ENCODE data around the gene PIK3C2G.

Gene PIK3C2G

GRCh38 chr12:18612971-18613370, 351.7 kb downstream of the PIK3C2G start:
- no peak for TF ChIP-seq ZFX (IDR thresholded peaks at IDR 0.05; ENCODE audit: borderline replicate concordance)
- no peak for TF ChIP-seq CTCF (IDR thresholded peaks at IDR 0.05)
- no peak overlapping the region for H3K27ac ChIP-seq

GRCh38 chr12:18620986-18621385, 359.7 kb downstream of the PIK3C2G start:
- H3K27ac ChIP-seq: no peak overlapping the region
- no peak for TF ChIP-seq ZFX (IDR thresholded peaks at IDR 0.05; ENCODE audit: borderline replicate concordance)

- TF ChIP-seq ZFX (IDR thresholded peaks at IDR 0.05; ENCODE audit: borderline replicate concordance) (no peak), CTCF (IDR thresholded peaks at IDR 0.05) (no peak)
These were observed 368.1 kb downstream of the PIK3C2G start for GRCh38 chr12:18629445-18629844.

GRCh38 chr12:18629916-18630315, 368.6 kb downstream of the PIK3C2G start:
- TF ChIP-seq CTCF (IDR thresholded peaks at IDR 0.05): no peak
- TF ChIP-seq ZFX (IDR thresholded peaks at IDR 0.05; ENCODE audit: borderline replicate concordance): no peak

More at GRCh38 chr12:18629445-18629844, 368.1 kb downstream of the PIK3C2G start:
- no peak overlapping the region for H3K27ac ChIP-seq

GRCh38 chr12:18631339-18631738, 370.0 kb downstream of the PIK3C2G start:
- TF ChIP-seq CTCF (IDR thresholded peaks at IDR 0.05) (no peak), ZFX (IDR thresholded peaks at IDR 0.05; ENCODE audit: borderline replicate concordance) (no peak)
- H3K27ac ChIP-seq: no peak overlapping the region

More at GRCh38 chr12:18629916-18630315, 368.6 kb downstream of the PIK3C2G start:
- H3K27ac ChIP-seq: no peak overlapping the region

- no peak for TF ChIP-seq CTCF (IDR thresholded peaks at IDR 0.05)
- no peak for TF ChIP-seq ZFX (IDR thresholded peaks at IDR 0.05; ENCODE audit: borderline replicate concordance)
- no peak overlapping the region for H3K27ac ChIP-seq
These were observed 371.5 kb downstream of the PIK3C2G start for GRCh38 chr12:18632848-18633247.

GRCh38 chr12:18634382-18634781, 373.1 kb downstream of the PIK3C2G start:
- no peak overlapping the region for H3K27ac ChIP-seq
- TF ChIP-seq CTCF (IDR thresholded peaks at IDR 0.05): no peak

- no peak overlapping the region for H3K27ac ChIP-seq
- TF ChIP-seq ZFX (IDR thresholded peaks at IDR 0.05; ENCODE audit: borderline replicate concordance) (no peak), CTCF (IDR thresholded peaks at IDR 0.05) (no peak)
These were observed 379.1 kb downstream of the PIK3C2G start for GRCh38 chr12:18640321-18640955.
